Activated naive CD8-positive, alpha-beta T cell treated with anti-CD3 and anti-CD28 coated beads, Interleukin-2, amount 50 U/mL, for 24 hours (primary cell): Measurements from ENCODE around the gene FTCD.
A peak's percentile ranks its signal among the peaks of the same experiment; 100 is the strongest.
"Not testable (repeated sequence)": the region's sequence is repeated elsewhere in the genome, so short reads cannot be mapped to it uniquely, and the experiment has no call there.

Experiments used
- ATAC-seq: fragments of 150-1000 bp; cut with Tn5 transposase; one replicate; pipeline ENCODE4 v1.10.0; 2021
- DNase-seq: peaks from one replicate; pipeline ENCODE4 v3.0.0; 2021
- H3K27ac Mint-ChIP-seq: one replicate; pipeline ENCODE4 v1.8.0; 2021; ENCODE audit warnings: mild to moderate bottlenecking, mixed read lengths
- H3K27me3 Mint-ChIP-seq: one replicate; pipeline ENCODE4 v1.8.0; 2021; ENCODE audit warnings: mixed read lengths
- H3K36me3 Mint-ChIP-seq: one replicate; pipeline ENCODE4 v1.8.0; 2021; ENCODE audit warnings: low read depth, mixed read lengths
- H3K4me1 Mint-ChIP-seq: one replicate; pipeline ENCODE4 v1.8.0; 2021; ENCODE audit warnings: mixed read lengths
- H3K4me3 Mint-ChIP-seq: one replicate; pipeline ENCODE4 v1.8.0; 2021; ENCODE audit warnings: mild to moderate bottlenecking, moderate library complexity, mixed read lengths
- H3K9me3 Mint-ChIP-seq: one replicate; pipeline ENCODE4 v1.8.0; 2021; ENCODE audit warnings: mixed read lengths

FTCD gene

DNA sequence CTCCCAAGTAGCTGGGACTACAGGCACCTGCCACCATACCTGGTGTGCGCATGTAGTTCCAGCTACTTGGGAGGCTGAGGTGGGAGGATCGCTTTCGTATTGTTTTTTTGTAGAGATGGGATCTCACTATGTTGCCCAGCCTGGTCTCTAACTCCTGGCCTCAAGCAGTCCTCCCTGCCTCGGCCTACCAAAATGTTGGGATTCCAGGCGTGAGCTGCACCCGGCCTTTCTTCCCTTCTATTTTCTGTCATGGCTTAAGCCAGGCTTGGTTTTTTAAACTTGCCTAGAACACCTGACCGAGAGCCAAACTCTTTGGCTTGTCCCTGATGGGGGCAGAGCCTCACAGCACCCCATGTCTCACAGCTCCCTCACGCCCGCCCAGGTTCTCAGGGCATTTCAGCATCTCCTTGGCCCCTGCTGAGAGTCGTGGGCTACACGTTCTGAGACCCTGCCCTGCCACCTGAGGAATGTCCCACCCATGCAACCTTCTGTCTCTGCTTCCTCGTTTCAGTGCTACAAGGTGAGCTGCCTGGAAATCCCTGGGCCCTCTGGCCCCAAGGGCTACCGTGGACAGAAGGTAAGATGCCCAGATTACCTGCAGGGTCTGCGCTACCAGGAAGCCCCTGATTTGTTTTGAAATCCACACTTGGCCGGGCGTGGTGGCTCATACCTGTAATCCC lies 41.7 kb downstream of the FTCD start:
- peaks cover 8% of the 10 kb centered on the region for H3K36me3 Mint-ChIP-seq
- no peaks in the 10 kb centered on the region for H3K9me3 Mint-ChIP-seq
- no peak for DNase-seq
- no peaks in the 10 kb centered on the region for H3K27me3 Mint-ChIP-seq
- H3K27ac Mint-ChIP-seq = no peak overlapping the region
- no peak overlapping the region for H3K4me3 Mint-ChIP-seq
- no peak for ATAC-seq
- no peaks in the 10 kb centered on the region for H3K4me1 Mint-ChIP-seq

DNA sequence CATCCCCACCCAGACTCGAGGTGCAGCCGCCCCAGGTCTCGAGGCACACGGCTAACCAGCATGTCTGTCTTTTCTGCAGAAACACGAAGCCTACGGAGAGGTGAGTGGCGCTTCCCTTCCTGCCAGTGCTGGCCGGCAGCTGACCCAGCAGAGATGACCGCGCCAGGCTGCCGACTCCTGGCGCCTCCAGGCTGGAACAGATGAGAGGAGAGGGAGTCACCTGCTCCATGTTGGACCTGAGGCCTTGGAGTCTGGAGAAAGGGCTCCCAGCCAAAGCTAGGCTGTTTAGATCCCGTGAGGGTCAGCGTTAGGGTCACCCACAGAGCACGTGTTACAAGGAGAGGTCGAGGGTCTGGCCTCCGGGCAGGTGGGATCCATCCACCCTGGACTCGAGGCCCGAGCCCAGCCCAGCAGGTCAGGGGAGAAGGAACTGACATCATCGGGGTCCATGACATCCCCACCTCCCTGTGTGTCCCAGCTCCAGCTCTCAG lies 42.6 kb downstream of the FTCD start:
- H3K27me3 Mint-ChIP-seq = no peaks in the 10 kb centered on the region
- ATAC-seq (no peak), DNase-seq (no peak)
- H3K4me3 Mint-ChIP-seq = no peak overlapping the region
- peaks cover 13% of the 10 kb centered on the region for H3K36me3 Mint-ChIP-seq
- no peak overlapping the region for H3K27ac Mint-ChIP-seq
- H3K4me1 Mint-ChIP-seq = no peaks in the 10 kb centered on the region
- peaks cover 4% of the 10 kb centered on the region for H3K9me3 Mint-ChIP-seq

DNA sequence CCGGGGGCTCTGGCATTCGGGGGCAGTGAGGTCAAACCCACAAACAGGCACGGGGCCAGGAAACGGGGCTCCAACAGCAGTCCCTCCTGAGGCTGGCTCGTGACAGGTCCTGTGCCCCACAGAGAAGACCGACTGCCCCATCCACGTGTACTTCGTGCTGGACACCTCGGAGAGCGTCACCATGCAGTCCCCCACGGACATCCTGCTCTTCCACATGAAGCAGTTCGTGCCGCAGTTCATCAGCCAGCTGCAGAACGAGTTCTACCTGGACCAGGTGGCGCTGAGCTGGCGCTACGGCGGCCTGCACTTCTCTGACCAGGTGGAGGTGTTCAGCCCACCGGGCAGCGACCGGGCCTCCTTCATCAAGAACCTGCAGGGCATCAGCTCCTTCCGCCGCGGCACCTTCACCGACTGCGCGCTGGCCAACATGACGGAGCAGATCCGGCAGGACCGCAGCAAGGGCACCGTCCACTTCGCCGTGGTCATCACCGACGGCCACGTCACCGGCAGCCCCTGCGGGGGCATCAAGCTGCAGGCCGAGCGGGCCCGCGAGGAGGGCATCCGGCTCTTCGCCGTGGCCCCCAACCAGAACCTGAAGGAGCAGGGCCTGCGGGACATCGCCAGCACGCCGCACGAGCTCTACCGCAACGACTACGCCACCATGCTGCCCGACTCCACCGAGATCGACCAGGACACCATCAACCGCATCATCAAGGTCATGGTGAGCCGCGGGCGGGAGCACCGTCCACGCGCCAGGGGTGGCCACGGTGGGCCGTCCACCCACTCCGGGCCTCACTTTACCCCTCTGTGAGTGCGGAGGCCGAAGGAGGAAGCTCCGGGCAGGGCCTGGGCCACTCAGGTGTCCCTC lies 43.3 kb downstream of the FTCD start:
- peaks cover 7% of the 10 kb centered on the region for H3K9me3 Mint-ChIP-seq
- ATAC-seq = no peak
- no peak overlapping the region for H3K27ac Mint-ChIP-seq
- DNase-seq = no peak
- H3K36me3 Mint-ChIP-seq = peaks cover 15% of the 10 kb centered on the region
- H3K27me3 Mint-ChIP-seq = no peaks in the 10 kb centered on the region
- H3K4me3 Mint-ChIP-seq = no peak overlapping the region
- H3K4me1 Mint-ChIP-seq = no peaks in the 10 kb centered on the region

DNA sequence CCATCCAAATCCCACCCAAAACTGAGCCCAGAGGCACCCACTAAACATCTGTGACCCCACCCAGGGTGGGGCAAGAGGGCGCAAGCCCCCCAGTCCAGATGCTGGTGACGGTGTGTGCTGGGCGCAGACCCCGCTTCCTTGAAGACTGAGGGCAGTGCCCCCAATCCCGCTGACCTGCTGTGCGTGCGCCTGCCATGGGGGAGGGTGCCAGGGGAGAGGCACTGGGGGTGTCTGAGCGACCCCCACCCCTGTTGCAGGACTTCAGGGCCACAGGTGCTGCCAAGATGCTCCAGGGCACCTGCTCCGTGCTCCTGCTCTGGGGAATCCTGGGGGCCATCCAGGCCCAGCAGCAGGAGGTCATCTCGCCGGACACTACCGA lies 44.2 kb downstream of the FTCD start:
- no peak overlapping the region for H3K27ac Mint-ChIP-seq
- H3K36me3 Mint-ChIP-seq = peaks cover 15% of the 10 kb centered on the region
- ATAC-seq (no peak), DNase-seq (no peak)
- H3K4me3 Mint-ChIP-seq = no peak overlapping the region
- no peaks in the 10 kb centered on the region for H3K4me1 Mint-ChIP-seq
- peaks cover 9% of the 10 kb centered on the region for H3K9me3 Mint-ChIP-seq
- H3K27me3 Mint-ChIP-seq = no peaks in the 10 kb centered on the region

DNA sequence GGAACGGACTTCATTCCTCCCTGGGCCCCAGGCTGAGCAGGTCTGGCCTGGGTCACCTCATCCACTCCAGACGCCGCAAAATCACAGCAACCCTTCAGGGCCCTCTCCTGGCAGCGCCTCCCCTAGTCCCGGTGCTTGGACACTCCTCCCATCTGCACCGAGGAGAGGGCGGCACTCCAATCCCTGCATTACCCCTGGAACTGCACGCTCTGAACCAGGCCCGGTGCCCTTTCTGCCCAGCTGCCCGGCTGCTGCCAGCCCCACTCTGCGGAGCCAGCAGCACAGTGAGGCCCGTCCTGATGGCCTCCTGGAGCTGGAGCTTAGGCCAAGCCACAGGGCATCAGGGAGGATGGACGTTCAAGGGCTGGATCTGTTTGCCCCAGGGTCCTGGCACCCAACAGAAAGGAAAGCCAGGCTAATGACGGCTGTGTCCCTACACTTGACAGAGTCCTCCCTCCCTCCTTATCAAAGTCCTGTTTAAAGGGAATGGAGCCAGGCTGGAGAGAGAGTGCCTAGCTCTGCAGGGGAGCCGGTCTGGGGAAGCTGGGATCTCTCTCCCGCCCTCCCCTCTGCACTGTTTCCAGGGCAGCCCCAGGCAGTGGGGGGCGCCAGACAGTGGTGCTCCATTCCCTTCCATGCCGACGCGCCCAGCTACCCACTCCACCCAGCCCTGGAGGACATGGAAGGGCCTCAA lies 44.7 kb downstream of the FTCD start:
- ATAC-seq = no peak
- Mint-ChIP-seq H3K9me3 (peaks cover 9% of the 10 kb centered on the region), H3K27me3 (no peaks in the 10 kb centered on the region), H3K27ac (no peak overlapping the region), H3K4me3 (no peak overlapping the region), H3K4me1 (no peaks in the 10 kb centered on the region), H3K36me3 (peaks cover 15% of the 10 kb centered on the region)
- no peak for DNase-seq

DNA sequence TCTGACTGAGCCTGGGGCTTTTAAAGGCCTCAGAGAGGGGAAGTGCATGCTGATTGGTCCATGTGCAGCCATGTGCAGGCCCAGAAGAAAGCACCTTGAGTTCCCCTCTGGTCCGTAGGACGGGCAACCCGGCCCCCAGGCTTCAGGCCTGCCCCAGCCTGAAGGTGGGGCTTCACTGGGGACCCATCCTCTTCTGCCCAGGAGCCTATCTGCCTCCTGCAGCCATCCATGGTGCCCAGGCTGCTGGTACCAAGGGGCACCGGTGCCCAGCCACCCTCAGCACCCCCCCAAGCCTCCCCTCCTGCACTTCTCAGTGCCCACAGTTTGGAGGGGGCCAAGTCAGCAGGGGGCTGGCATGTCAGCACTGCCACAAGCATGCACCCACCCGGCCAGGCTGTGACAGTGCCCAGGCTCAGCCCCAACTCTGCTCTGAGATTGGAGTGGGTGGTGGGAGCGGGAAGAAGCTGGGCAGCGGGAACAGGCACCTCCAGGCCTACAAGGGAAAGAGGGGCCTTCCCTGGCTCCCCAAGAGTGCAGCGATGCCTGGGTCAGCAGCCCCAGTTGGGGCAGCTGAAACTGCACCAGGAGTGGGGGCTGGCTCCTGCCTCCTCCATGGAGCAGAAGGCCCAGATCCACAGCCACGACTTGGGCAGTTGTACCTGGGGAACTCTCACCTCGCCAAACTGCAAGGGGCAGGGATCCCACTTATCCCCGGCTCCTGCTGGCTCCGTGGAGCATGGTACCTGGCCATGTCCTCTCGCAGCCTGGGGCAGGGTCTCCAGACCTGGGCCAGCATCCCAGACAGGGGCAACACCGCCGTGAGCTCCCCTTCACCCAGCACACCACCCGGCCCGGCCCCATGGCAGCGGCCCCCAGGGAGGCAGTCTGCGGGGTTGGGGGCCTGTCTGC lies 45.8 kb downstream of the FTCD start:
- Mint-ChIP-seq H3K27ac (no peak overlapping the region), H3K4me3 (no peak overlapping the region), H3K36me3 (peaks cover 14% of the 10 kb centered on the region), H3K4me1 (no peaks in the 10 kb centered on the region), H3K9me3 (peaks cover 9% of the 10 kb centered on the region), H3K27me3 (peaks cover 2% of the 10 kb centered on the region)
- DNase-seq = no peak
- ATAC-seq = no peak

DNA sequence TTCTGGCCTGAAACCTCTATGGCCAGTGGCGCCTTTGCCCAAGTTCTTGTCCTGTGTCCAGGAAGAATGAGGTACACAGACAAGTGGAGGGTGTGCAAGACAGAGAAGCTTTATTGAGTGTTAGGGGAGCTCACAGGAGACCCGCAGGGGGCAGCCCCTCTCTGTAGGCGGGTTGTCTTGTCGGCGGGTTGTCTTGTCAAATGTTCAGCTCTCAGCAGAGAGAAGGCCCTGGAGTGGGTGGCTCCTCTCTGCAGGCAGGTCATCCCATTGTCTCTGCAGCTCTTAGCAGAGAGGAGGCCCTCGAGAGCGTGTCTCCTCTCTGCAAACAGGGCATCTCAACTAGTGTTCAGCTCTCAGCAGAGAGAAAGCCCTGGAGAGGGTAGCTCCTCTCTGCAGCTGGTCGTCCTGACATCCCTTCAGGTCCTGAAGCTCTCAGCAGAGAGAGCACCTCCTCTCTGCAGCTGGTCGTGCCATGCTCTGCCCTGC lies 46.5 kb downstream of the FTCD start:
- Mint-ChIP-seq H3K36me3 (peaks cover 18% of the 10 kb centered on the region), H3K27me3 (peaks cover 2% of the 10 kb centered on the region)
- no peak for DNase-seq

DNA sequence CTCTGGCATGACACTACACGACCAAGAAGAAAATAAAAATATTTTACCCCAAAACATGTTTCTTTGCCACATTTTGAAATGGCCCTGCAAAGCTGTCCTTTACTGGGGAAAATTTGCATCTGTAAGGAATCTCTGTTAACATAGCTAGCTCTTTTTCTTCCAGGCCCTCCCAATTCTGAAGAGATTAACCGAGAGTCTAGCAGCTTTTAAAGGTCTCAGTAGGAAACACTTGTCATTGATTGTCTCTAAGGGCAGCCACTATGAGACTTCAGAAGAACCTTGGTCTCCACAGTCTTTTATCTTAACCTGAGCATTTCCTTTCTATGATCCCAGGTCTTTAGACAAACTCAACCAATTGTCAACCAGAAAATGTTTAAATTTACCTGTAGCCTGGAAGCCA lies 48.0 kb downstream of the FTCD start:
- Mint-ChIP-seq H3K36me3 (peaks cover 19% of the 10 kb centered on the region), H3K9me3 (peaks cover 22% of the 10 kb centered on the region)
- not testable (repeated sequence) for H3K4me3 Mint-ChIP-seq, DNase-seq, H3K27me3 Mint-ChIP-seq, H3K4me1 Mint-ChIP-seq, H3K27ac Mint-ChIP-seq, ATAC-seq

More for the DNA sequence above, 46.5 kb downstream of the FTCD start:
- ATAC-seq = no peak
- Mint-ChIP-seq H3K4me1 (no peaks in the 10 kb centered on the region), H3K27ac (no peak overlapping the region), H3K4me3 (no peak overlapping the region), H3K9me3 (peaks cover 15% of the 10 kb centered on the region)

DNA sequence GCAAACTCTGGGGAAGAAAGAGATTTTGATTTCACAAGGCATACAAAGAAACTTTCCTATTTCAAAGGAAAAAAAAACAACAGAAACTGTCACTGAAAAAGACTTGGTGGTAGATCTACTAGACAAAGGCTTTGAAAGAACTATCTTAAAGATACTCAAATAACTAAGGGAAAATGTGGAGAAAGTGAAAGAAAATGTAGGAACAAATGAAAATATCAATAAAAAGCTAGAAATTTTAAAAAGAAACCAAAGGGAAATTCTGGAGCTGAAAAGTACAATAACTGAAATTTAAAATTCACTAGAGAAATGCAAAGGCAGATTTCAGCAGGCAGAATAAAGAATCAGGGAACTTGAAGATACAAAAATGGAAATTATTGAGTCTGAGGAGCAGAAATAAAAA lies 51.3 kb downstream of the FTCD start:
- peaks cover 10% of the 10 kb centered on the region for H3K4me1 Mint-ChIP-seq
- peaks cover 29% of the 10 kb centered on the region for H3K9me3 Mint-ChIP-seq
- H3K27me3 Mint-ChIP-seq = peaks cover 36% of the 10 kb centered on the region
- no peak for ATAC-seq
- H3K4me3 Mint-ChIP-seq = no peak overlapping the region
- peaks cover 22% of the 10 kb centered on the region for H3K36me3 Mint-ChIP-seq
- no peak for DNase-seq
- H3K27ac Mint-ChIP-seq = no peak overlapping the region

DNA sequence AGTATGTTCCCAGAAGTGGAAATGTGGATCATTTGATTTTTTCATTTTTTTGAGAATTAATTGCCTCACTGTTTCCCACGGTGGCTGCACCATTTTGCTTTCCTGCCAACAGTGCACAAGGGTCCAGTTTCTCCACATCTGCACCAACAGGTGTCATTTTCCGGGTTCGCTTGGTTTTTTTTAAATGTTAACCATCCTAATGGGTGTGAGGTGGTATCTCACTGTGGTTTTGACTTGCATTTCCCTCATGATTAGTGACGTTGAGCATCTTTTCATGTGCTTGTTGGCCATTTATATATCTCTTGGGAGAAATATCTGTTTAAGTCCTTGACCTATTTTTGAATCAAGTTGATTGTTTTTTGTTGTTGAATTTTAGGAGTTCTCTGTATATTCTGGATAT lies 54.5 kb downstream of the FTCD start:
- Mint-ChIP-seq H3K27me3 (peaks cover 42% of the 10 kb centered on the region), H3K36me3 (peaks cover 16% of the 10 kb centered on the region), H3K4me3 (no peak overlapping the region), H3K4me1 (peaks cover 14% of the 10 kb centered on the region), H3K9me3 (peaks cover 20% of the 10 kb centered on the region), H3K27ac (no peak overlapping the region)
- ATAC-seq (no peak), DNase-seq (no peak)

DNA sequence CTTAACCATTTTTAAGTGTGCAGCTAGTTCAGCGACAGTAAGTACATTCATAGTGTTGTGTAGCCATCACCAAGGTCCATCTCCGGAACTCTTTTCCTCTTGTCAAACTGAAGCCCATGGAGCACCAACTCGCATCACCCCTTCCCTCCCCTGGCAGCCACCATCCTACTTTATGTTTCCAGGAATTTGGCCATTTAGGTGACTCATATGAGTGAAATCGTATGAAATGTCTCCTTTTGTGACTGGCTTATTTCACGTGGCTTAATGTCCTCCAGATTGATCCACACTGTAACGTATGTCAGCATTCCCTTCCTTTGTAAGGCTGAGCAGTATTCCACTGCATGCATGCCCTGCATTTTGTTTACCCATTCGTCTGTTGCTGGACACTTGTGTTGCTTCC lies 55.0 kb downstream of the FTCD start:
- peak overlapping the region; percentile 2 for H3K4me3 Mint-ChIP-seq
- ATAC-seq (no peak), DNase-seq (no peak)
- H3K36me3 Mint-ChIP-seq = peaks cover 14% of the 10 kb centered on the region
- peaks cover 20% of the 10 kb centered on the region for H3K9me3 Mint-ChIP-seq
- peaks cover 14% of the 10 kb centered on the region for H3K4me1 Mint-ChIP-seq
- peaks cover 40% of the 10 kb centered on the region for H3K27me3 Mint-ChIP-seq
- H3K27ac Mint-ChIP-seq = no peak overlapping the region

DNA sequence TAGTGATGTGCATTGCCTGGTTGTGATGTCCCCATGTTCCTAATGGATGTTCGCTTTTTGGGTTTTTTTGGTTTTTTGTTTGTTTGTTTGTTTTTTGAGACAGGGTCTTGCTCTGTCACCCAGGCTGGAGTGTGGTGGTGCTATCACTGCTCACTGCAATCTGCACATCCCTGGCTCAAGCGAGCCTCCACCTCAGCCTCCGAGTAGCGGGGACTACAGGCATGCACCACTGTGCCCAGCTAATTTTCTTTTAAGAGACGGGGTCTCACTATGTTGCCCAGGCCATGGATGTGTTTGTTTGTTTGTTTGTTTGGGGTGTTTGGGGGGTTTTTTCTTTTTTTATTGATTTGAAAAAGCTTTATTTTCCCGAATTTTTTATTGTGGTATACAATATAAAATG lies 55.4 kb downstream of the FTCD start:
- ATAC-seq (no peak), DNase-seq (no peak)
- Mint-ChIP-seq H3K27ac (no peak overlapping the region), H3K27me3 (peaks cover 39% of the 10 kb centered on the region), H3K9me3 (peaks cover 20% of the 10 kb centered on the region), H3K36me3 (peaks cover 14% of the 10 kb centered on the region), H3K4me3 (peak overlapping the region; percentile 2), H3K4me1 (peaks cover 16% of the 10 kb centered on the region)

DNA sequence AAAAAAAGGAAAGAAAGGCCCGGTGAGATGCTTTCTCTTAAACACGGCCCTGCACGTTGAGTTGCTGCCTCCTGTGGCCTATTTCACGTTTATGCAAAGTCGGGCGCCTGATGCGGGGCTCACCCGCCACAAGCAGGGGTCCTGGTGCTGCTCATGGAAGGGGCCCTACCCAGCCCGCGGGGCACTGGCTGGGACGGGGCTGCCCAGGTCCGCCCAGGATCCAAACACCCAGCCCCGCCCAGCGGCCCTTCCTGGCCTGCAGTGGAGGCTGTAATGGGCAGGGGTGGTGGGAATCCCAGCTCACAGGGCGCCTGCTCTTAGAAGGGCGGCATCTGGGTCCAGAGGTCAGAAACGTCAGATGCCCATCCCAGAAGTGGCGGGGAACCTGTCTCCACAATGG lies 55.9 kb downstream of the FTCD start:
- Mint-ChIP-seq H3K36me3 (peaks cover 13% of the 10 kb centered on the region), H3K4me3 (peak overlapping the region; percentile 70), H3K27me3 (peaks cover 39% of the 10 kb centered on the region), H3K9me3 (peaks cover 20% of the 10 kb centered on the region), H3K4me1 (peaks cover 16% of the 10 kb centered on the region), H3K27ac (no peak overlapping the region)
- DNase-seq (no peak), ATAC-seq (no peak)
